Nephron progenitor cell (in vitro differentiated cells): Measurements from ENCODE around the gene CDK7.

Experiments used
- DNase-seq: peaks from one replicate; pipeline ENCODE4 v3.0.0; 2021
- H3K27ac Mint-ChIP-seq: 2 replicates; pipeline ENCODE4 v1.8.0; 2021; ENCODE audit warnings: mild to moderate bottlenecking, moderate library complexity, mixed read lengths
- H3K27me3 Mint-ChIP-seq: 2 replicates; pipeline ENCODE4 v1.8.0; 2021; ENCODE audit warnings: mild to moderate bottlenecking, low read depth, mixed read lengths; ENCODE audit not compliant: poor library complexity
- H3K36me3 Mint-ChIP-seq: 2 replicates; pipeline ENCODE4 v1.8.0; 2021; ENCODE audit warnings: low read depth, mixed read lengths
- H3K4me1 Mint-ChIP-seq: 2 replicates; pipeline ENCODE4 v1.8.0; 2021; ENCODE audit warnings: mixed read lengths
- H3K4me3 Mint-ChIP-seq: 2 replicates; pipeline ENCODE4 v1.8.0; 2021; ENCODE audit warnings: mild to moderate bottlenecking, moderate library complexity, mixed read lengths
- H3K9me3 Mint-ChIP-seq: 2 replicates; pipeline ENCODE4 v1.8.0; 2021; ENCODE audit warnings: mild to moderate bottlenecking, moderate library complexity, mixed read lengths
- TF ChIP-seq, protein P1 (sequence below): fragments of 200-600 bp; sonication (generic); IDR thresholded peaks from 2 replicates; pipeline ENCODE4 v1.5.0; 2021; ENCODE audit warnings: antibody characterized with exemption

CDK7 gene

DNA sequence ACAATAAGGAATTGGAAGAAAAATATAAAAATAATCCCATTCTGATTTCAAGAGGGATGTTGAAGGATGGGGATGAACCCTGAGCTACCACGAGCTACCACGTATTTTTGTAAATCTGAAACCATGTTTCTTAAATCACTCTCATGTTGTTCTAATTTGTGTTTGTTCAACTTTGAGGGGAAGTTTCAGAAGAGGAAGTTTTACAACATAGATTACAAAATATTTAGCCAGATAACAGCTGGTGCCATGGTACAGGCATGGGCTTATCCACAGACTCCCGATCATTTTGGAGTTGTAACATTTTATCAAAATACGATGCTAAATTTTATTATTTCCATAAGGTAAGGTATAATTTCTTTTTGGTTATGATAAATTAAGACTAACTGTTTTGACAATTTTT, 82.7 kb downstream of the CDK7 start:
- H3K4me1 Mint-ChIP-seq: no peaks in the 10 kb centered on the region
- peaks cover 8% of the 10 kb centered on the region for H3K9me3 Mint-ChIP-seq
- peaks cover 12% of the 10 kb centered on the region for H3K27me3 Mint-ChIP-seq
- TF ChIP-seq, protein P1, sequence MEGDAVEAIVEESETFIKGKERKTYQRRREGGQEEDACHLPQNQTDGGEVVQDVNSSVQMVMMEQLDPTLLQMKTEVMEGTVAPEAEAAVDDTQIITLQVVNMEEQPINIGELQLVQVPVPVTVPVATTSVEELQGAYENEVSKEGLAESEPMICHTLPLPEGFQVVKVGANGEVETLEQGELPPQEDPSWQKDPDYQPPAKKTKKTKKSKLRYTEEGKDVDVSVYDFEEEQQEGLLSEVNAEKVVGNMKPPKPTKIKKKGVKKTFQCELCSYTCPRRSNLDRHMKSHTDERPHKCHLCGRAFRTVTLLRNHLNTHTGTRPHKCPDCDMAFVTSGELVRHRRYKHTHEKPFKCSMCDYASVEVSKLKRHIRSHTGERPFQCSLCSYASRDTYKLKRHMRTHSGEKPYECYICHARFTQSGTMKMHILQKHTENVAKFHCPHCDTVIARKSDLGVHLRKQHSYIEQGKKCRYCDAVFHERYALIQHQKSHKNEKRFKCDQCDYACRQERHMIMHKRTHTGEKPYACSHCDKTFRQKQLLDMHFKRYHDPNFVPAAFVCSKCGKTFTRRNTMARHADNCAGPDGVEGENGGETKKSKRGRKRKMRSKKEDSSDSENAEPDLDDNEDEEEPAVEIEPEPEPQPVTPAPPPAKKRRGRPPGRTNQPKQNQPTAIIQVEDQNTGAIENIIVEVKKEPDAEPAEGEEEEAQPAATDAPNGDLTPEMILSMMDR: no peak
- peaks cover 9% of the 10 kb centered on the region for H3K36me3 Mint-ChIP-seq
- no peak overlapping the region for H3K4me3 Mint-ChIP-seq
- no peak for DNase-seq
- H3K27ac Mint-ChIP-seq: no peak overlapping the region

DNA sequence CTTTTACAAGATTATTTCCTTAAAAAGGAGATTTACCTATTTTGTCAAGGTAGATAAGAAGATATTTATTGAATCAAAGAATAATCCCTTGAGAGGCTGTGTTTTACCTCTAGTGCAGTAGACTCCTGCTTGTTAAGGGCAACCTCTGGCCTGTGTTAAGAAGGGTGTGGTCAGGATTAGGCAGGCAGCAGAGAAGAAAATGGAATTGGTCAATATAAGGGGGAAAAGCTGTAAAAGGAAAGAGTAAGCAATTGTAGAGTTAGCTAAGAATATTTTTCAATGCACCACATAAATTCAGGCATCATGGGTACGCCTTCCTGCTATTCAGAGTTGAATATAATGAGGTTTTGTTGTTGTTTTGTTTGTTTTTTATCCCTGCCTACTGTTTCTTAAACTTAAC, 91.7 kb downstream of the CDK7 start:
- H3K4me3 Mint-ChIP-seq: no peak overlapping the region
- H3K27ac Mint-ChIP-seq: no peak overlapping the region
- TF ChIP-seq, protein P1: no peak
- H3K27me3 Mint-ChIP-seq: peaks cover 2% of the 10 kb centered on the region
- H3K9me3 Mint-ChIP-seq: no peaks in the 10 kb centered on the region
- H3K4me1 Mint-ChIP-seq: no peaks in the 10 kb centered on the region
- DNase-seq: no peak
- H3K36me3 Mint-ChIP-seq: no peaks in the 10 kb centered on the region
